GM12891 (cell line): Measurements from ENCODE around the gene NOP16.

Experiments used
- PAX5 ChIP-seq: IDR thresholded peaks from 2 replicates; pipeline ENCODE4 v1.6.1; 2011; ENCODE audit warnings: low read length, moderate library complexity, mild to moderate bottlenecking; ENCODE audit not compliant: insufficient read depth, severe bottlenecking
- POLR2A ChIP-seq: IDR thresholded peaks from 2 replicates; pipeline ENCODE4 v1.6.1; 2011; ENCODE audit warnings: low read depth, low read length, control low read depth
- POLR2AphosphoS5 ChIP-seq: IDR thresholded peaks from 2 replicates; pipeline ENCODE4 v1.6.1; 2011; ENCODE audit warnings: low read depth, low read length, control low read depth
- POU2F2 ChIP-seq: IDR thresholded peaks from 2 replicates; pipeline ENCODE4 v1.6.1; 2011; ENCODE audit warnings: low read depth, mild to moderate bottlenecking, control low read depth, low read length, moderate library complexity
- SPI1 ChIP-seq: IDR thresholded peaks from 2 replicates; pipeline ENCODE4 v1.6.1; 2011; ENCODE audit warnings: low read depth, low read length, control low read depth
- TAF1 ChIP-seq: IDR thresholded peaks from 2 replicates; pipeline ENCODE4 v1.6.1; 2011; ENCODE audit warnings: low read depth, low read length, control low read depth

DNA sequence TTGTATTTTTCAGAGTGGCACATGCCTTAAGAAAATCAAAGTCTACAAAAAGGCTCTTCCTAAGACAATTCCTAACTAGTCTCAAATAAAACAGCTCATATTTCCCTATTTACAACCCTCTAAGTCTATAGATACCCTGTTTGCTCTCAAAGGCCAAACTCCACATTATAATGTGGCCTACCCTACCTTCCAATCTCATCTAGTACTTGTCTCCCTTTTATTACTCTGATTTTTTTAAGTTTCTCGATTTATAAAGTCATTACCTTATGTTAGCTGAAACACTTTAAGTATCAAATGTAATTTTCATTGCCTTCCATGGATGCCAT lies 46.3 kb downstream of the NOP16 start:
- TF ChIP-seq POLR2AphosphoS5 (no peak), TAF1 (no peak), POLR2A (no peak), SPI1 (no peak), PAX5 (no peak), POU2F2 (no peak)
